Gastroesophageal sphincter (tissue), 3 donors: Measurements from ENCODE around the gene PCSK7.

Experiments used
- EP300 ChIP-seq: sonication (generic); formaldehyde crosslinking; IDR thresholded peaks from one replicate; pipeline ENCODE4 v1.6.1; 2017; ENCODE audit warnings: antibody characterized with exemption, mild to moderate bottlenecking
- POLR2A ChIP-seq, 2 donors: fragments of 450-650 bp; IDR thresholded peaks; one replicate each; pipeline ENCODE4 v1.6.1; 2017; ENCODE audit warnings: antibody characterized with exemption in 2 of 2, mild to moderate bottlenecking in 2 of 2, moderate library complexity in 1 of 2
- TF ChIP-seq, protein P1 (sequence below), 4 experiments: fragments of 200-600 bp in 2 of 4; fragments of 450-650 bp in 2 of 4; sonication (generic) in 1 of 4; IDR thresholded peaks; one replicate each; pipeline ENCODE4 v1.5.1; 2017 to 2019; ENCODE audit warnings: antibody characterized with exemption in 4 of 4, mild to moderate bottlenecking in 2 of 4, moderate library complexity in 2 of 4

DNA sequence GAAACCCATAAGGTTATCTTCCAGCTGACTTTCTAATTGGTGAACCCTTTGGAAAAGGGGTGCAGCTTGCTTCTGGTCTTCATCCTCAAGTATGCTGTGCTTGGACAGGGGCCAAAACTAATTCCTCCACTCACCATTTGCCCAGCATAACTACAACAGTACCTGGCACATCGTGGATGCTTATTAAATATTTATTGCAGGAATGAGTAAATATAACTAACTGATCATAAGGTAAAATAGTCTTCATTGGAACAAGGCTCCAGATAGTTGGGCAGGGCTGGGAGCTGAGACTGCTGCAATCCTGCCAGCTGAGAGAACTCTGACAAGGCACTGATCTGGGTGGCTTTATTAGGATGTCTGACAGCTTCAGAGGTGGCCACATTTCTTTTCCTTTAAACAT, 55.7 kb downstream of the PCSK7 start:
- TF ChIP-seq, protein P1, sequence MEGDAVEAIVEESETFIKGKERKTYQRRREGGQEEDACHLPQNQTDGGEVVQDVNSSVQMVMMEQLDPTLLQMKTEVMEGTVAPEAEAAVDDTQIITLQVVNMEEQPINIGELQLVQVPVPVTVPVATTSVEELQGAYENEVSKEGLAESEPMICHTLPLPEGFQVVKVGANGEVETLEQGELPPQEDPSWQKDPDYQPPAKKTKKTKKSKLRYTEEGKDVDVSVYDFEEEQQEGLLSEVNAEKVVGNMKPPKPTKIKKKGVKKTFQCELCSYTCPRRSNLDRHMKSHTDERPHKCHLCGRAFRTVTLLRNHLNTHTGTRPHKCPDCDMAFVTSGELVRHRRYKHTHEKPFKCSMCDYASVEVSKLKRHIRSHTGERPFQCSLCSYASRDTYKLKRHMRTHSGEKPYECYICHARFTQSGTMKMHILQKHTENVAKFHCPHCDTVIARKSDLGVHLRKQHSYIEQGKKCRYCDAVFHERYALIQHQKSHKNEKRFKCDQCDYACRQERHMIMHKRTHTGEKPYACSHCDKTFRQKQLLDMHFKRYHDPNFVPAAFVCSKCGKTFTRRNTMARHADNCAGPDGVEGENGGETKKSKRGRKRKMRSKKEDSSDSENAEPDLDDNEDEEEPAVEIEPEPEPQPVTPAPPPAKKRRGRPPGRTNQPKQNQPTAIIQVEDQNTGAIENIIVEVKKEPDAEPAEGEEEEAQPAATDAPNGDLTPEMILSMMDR (IDR thresholded peaks at IDR 0.05), result no peak
- TF ChIP-seq EP300 (no peak), POLR2A (IDR thresholded peaks at IDR 0.05) (no peak)
